ENCODE measurements around the gene SMIM9. TPM values are rescaled to one million over a fixed set of nuclear protein-coding genes. Genes with fewer than 3 reads are reported as not detected.
"Not testable (repeated sequence)": the region's sequence is repeated elsewhere in the genome, so short reads cannot be mapped to it uniquely, and the experiment has no call there.

Gene SMIM9
- total RNA-seq, 2 donors from 2014 or later: not detected

DNA sequence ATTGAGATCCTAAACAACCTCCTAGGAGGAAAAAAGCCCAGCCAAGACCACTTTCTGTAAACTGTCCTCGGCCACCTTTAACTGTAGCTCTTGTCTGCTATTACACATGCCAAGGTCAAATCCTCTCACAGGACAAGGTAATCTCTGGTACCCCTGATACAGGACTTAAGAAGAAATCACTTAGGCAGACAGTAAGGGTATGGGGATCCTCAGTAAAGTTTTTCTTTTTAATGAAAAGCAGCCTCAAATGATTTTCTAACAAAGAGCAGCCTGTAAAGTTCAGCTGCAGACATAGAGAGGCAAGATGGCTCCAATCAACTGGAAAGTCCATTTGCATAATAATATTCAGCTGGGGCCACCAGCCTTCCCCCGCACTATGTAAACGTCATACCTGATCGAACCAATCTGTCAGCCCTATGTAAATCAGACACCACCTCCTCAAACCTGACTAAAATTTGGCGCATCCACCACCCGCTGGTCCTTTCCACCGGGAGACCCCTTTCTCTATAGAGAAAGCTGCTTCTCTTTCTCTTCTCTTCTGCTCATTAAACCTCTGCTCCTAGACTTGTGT lies 14.6 kb downstream of the SMIM9 start:
- H3K27ac ChIP-seq: no peak overlapping the region
- H3K36me3 ChIP-seq: no peaks in the 10 kb centered on the region
- H3K27me3 ChIP-seq (replicated peaks; ENCODE audit: insufficient read depth): no peaks in the 10 kb centered on the region
- no peaks in the 10 kb centered on the region for H3K9me3 ChIP-seq
- no peak for TF ChIP-seq CTCF (IDR thresholded peaks at IDR 0.05)
- H3K4me3 ChIP-seq: no peak overlapping the region
- H3K4me1 ChIP-seq (ENCODE audit: control insufficient read depth in 1 of 2, low read depth in 2 of 2): peaks cover 0 to 7% of the 10 kb centered on the region in 2 donors
- DNase-seq (ENCODE audit: low spot score) (no peak), ATAC-seq (ENCODE audit: insufficient number of reproducible peaks, low FRiP score, low read depth) (no peak)

GRCh38 chrX:154818916-154819770 lies 15.3 kb downstream of the SMIM9 start:
- Histone ChIP-seq H3K27ac (no peak overlapping the region), H3K9me3 (no peaks in the 10 kb centered on the region), H3K27me3 (replicated peaks; ENCODE audit: insufficient read depth) (no peaks in the 10 kb centered on the region), H3K4me1 (ENCODE audit: control insufficient read depth in 1 of 2, low read depth in 2 of 2) (peaks cover 0 to 7% of the 10 kb centered on the region in 2 donors), H3K4me3 (no peak overlapping the region), H3K36me3 (no peaks in the 10 kb centered on the region)
- TF ChIP-seq CTCF (IDR thresholded peaks at IDR 0.05): no peak
- DNase-seq (ENCODE audit: low spot score): no peak
- no peak for ATAC-seq (ENCODE audit: insufficient number of reproducible peaks, low FRiP score, low read depth)

DNA sequence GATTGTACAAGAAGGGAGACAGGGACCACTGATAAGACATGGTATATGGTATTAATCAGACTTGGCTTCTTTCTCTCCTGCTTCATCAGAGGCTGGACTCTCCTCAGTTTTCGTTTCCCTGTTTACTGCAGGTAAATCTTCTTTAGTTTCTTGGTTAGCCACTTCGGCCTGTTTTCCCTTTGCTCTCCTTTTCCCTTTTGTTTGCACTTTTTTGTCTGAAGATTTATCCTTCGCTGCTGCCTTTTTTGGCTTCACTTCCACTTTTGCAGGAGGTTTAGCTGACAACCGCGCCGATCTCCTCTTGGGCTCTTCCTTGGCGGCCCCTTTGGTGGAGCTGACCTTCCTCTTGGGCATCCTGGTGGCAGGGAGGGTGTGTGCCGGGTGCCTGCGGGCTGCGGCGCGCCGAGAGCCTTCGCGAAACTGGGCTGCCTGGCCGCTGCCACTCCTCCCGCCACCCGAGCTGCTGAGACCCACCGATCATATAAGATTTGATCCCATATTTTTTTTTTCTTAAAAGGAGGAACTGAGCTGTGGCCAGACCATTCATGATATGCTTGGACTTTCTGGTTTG lies 17.3 kb downstream of the SMIM9 start:
- not testable (repeated sequence) for H3K27me3 ChIP-seq (replicated peaks; ENCODE audit: insufficient read depth); H3K9me3 ChIP-seq; ATAC-seq (ENCODE audit: insufficient number of reproducible peaks, low FRiP score, low read depth); H3K4me1 ChIP-seq (ENCODE audit: control insufficient read depth in 1 of 2, low read depth in 2 of 2); H3K27ac ChIP-seq; H3K36me3 ChIP-seq; H3K4me3 ChIP-seq; DNase-seq (ENCODE audit: low spot score)

- not testable (repeated sequence) for H3K9me3 ChIP-seq; H3K4me3 ChIP-seq; H3K4me1 ChIP-seq (ENCODE audit: control insufficient read depth in 1 of 2, low read depth in 2 of 2); H3K27ac ChIP-seq; DNase-seq (ENCODE audit: low spot score); H3K27me3 ChIP-seq (replicated peaks; ENCODE audit: insufficient read depth); ATAC-seq (ENCODE audit: insufficient number of reproducible peaks, low FRiP score, low read depth); H3K36me3 ChIP-seq
These were observed 18.1 kb downstream of the SMIM9 start for GRCh38 chrX:154816326-154816898.

DNA sequence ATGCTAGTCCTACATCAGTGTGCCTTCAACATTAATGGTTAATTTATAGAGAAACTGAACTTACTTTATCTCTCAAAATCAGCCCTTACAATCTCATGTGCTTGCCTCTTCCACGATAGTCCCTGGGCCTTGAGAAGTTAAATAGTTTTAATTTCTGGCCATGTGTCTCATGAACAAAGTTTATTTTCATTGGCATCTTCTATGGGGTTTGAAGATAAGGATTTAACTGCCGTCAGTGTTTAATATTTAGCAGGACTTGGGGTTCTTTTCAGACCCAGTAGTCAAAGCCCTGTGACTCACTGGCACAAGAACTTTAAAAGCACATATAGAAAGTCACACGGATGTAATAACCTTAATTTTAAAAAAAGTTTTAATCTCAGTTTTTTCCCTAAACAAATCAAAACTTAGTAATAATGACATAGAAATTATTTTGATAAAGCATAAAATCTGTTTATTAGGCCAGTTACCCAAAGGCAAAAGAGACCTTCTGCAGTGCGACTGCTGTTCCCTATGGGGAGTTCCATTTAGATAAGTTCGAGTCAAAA lies 19.1 kb downstream of the SMIM9 start:
- no peak for ATAC-seq (ENCODE audit: insufficient number of reproducible peaks, low FRiP score, low read depth)
- Histone ChIP-seq H3K4me1 (ENCODE audit: control insufficient read depth in 1 of 2, low read depth in 2 of 2) (peaks cover 0 to 7% of the 10 kb centered on the region in 2 donors), H3K9me3 (no peaks in the 10 kb centered on the region), H3K27ac (no peak overlapping the region), H3K4me3 (no peak overlapping the region), H3K36me3 (no peaks in the 10 kb centered on the region), H3K27me3 (replicated peaks; ENCODE audit: insufficient read depth) (no peaks in the 10 kb centered on the region)
- DNase-seq (ENCODE audit: low spot score): no peak
- no peak for TF ChIP-seq CTCF (IDR thresholded peaks at IDR 0.05)

DNA sequence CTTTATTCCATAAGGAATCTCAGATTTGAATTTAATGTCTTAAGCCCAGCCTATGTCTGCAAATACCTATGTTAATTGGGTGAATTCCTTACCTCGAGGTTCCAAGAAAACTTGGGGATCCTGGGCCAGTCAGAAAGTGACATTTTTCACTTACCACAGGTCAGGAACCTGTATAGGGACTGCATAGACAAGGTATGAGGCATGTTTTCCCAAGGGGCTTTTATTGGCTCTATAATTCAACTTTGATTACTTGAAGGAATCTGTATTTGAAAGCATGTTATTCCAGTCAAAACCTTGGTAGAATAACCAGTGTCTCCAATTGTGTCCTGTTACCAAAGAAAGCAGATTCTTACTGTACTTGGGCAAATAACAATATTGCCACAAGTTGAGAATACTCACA lies 20.7 kb downstream of the SMIM9 start:
- H3K36me3 ChIP-seq: no peaks in the 10 kb centered on the region
- DNase-seq (ENCODE audit: low spot score) (no peak), ATAC-seq (ENCODE audit: insufficient number of reproducible peaks, low FRiP score, low read depth) (no peak)
- H3K9me3 ChIP-seq: no peaks in the 10 kb centered on the region
- TF ChIP-seq CTCF (IDR thresholded peaks at IDR 0.05): no peak
- H3K4me3 ChIP-seq: no peak overlapping the region
- peaks cover 0 to 7% of the 10 kb centered on the region in 2 donors for H3K4me1 ChIP-seq (ENCODE audit: control insufficient read depth in 1 of 2, low read depth in 2 of 2)
- H3K27ac ChIP-seq: no peak overlapping the region
- no peaks in the 10 kb centered on the region for H3K27me3 ChIP-seq (replicated peaks; ENCODE audit: insufficient read depth)
